Measurements from ENCODE around the gene ZNF444. TPM values are rescaled to one million over a fixed set of nuclear protein-coding genes. Genes with fewer than 3 reads are reported as not detected.
"Not testable (repeated sequence)": the region's sequence is repeated elsewhere in the genome, so short reads cannot be mapped to it uniquely, and the experiment has no call there.

Gene ZNF444
- total RNA-seq, 1 donor from 2014 or later: 32.5 TPM

- ATAC-seq; intact Hi-C loops (cut with DNase I): not testable (repeated sequence)
Measured at GRCh38 chr19:56105831-56106396, 35.2 kb upstream of the ZNF444 start.

DNA sequence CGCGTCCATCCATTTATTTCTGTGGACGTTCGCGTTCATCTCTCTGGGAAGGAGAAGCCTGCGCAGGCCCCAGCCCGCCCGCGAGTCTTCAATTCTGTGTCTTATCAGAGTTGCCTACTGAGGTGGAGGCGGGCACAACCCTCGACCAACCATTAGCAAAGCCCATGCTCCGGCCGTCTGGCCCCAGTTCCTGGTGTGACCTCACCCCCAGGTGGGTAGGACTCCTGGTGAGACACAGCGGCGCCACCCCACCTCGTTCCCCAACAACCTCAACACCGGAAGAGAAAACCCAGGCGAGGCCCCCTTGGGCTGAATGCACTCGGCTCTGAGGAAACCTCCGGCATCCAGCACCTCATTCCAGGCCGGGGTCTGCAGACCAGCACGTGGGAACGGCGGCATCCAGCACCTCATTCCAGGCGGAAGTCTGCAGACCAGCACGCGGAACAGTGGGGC, 34.7 kb upstream of the ZNF444 start:
- ATAC-seq: no peak
- DNase-seq (ENCODE audit: low spot score): no peak
- intact Hi-C loops (cut with DNase I): no loop called here

More at GRCh38 chr19:56105831-56106396, 35.2 kb upstream of the ZNF444 start:
- not testable (repeated sequence) for DNase-seq (ENCODE audit: low spot score)

- DNase-seq (ENCODE audit: low spot score) (no peak), ATAC-seq (no peak)
- intact Hi-C loops (cut with DNase I): no loop called here
Measured at GRCh38 chr19:56106993-56107392, 34.1 kb upstream of the ZNF444 start.

- intact Hi-C loops (cut with DNase I): no loop called here
- DNase-seq (ENCODE audit: low spot score): no peak
- peak; percentile 2 for ATAC-seq
Measured at GRCh38 chr19:56107626-56108351, 33.3 kb upstream of the ZNF444 start.

DNA sequence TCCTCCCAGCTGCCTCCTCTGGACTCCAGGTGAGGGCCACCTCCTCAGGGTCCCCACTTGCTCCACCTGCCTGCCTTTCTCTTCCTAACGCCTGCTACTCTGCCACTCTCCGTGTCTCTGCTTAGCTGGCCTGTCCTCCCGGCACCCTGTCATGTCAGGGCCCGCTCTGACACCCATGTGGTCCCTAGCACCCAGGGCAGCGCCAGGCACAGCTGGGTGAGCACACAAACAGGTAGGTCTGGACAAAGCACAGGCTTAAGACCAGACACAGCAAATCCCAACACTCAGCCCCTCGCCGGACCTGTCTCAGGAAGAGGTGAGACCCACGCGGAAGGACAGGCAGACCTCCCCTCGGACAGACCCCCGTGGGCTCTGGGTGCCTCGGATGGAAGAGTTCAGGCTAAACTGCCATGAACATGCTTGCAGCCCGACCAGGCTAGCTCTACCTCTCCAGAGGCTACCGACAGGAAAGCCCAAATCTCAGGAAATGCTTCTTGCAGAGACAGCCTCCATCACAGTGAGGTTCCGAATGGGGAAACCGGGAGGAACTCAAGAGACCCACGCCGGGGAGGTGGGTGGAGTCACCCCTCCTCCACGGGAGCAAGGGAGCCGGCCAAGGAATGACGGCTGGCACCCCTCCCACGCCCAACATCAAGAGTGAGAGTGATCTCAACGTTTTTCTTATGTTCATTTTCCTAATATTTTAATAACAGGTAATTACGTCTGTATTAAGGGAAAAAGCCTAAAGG, 32.5 kb upstream of the ZNF444 start:
- DNase-seq (ENCODE audit: low spot score): no peak
- intact Hi-C loops (cut with DNase I): no loop called here
- ATAC-seq: peak; percentile 27

GRCh38 chr19:56109226-56109625, 31.9 kb upstream of the ZNF444 start:
- DNase-seq (ENCODE audit: low spot score): no peak
- no peak for ATAC-seq
- intact Hi-C loops (cut with DNase I): no loop called here

DNA sequence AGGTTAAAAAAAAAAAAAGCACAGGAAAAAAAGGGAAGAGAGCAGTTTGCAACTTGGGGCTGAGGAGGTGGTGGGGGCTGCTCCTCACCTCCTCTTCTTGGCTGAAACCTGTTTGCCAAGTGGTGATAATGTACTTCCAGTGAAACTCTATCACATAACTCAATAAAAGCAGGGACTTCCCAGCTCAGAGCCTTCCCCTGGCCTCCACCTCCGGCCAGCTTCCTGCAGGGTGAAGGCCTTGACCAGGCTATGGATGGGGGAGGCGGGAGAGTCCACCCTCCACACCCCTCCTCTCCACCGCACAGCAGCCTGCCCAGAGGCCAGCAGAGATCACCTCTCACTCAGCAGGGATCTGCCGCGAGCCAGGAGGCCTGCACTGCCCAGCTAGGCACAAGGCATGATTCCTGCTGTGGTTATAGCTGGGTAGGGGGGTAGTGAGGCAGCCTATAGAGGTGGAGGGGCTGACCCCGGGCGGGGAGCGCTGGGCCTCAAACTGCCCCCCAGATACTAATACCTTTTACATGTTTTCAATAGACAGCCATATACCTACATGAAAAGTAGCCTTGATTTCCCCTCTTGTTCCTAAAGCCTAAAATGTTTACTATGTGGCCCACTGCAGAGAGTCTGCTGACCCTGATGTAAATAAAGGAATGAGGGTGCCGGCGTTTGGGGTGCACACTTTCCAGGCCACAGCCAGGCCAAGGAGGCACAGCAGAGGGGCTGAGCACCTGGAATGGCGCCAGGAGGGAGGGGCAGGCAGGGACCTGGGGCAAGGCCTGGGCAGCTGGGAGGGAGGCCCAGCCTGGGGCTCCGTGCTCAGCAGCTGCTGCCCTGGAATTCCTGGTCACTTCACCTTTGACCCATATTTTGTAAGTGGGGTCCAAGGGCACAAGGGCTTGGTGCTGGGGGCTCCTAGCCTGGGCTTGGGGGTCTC, 30.3 kb upstream of the ZNF444 start:
- DNase-seq (ENCODE audit: low spot score) (no peak), ATAC-seq (peak; percentile 59)
- intact Hi-C loops (cut with DNase I): no loop called here

DNA sequence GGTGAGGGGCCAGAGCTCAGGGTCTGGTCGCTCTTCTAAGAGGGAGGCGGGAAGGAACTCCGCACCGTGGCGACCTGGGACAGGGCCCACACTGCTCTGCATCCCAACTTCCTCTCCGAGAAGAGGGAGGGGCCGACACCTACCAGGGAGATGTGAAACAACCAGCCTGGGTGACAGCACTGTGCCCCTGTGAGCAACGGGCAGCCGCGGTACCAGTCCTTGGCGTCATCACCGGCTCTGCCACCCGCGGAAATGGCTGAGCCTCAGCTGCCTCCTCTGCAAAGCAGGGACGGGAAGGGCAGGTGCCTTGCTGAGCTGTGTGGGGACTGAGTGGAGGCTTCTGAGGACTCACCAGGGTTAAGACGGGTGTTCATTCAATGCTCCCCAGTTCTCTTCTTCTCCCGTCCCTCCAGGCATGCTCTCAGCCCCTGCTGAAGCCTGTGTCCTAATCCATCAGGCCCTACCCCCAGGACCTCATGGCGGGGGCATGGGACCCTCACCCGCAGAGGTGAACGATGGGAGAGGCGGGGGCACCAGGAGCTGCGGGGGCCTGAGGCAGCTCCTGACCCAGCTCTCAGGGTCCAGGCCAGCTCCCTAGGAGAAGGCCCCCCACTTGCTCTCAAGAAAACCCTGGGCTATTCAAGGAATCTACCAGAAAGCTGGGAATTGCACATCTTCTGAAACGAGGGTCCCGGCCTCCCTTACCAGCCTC, 29.3 kb upstream of the ZNF444 start:
- intact Hi-C loops (cut with DNase I): no loop called here
- DNase-seq (ENCODE audit: low spot score): no peak
- peak; percentile 51 for ATAC-seq

DNA sequence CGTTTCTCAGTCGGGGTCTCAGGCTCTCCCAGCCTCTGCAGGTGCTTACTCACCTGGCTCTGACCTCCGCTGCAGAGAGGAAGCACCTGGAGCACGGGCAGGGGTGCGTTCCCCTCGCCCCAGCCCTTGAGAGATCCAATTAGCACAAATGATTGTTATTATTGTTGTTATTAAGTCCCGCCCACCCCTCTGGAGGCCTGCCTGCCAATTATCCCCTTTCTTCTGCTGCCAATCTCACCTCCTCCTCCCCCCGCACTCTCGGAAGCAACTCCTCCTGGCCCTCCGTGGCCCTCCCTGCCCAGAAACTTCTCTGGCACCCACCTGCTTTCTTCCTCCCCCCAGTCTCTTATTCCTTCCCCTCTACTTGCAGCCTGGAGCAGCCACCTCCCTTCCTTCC, 28.8 kb upstream of the ZNF444 start:
- DNase-seq (ENCODE audit: low spot score): no peak
- intact Hi-C loops (cut with DNase I): no loop called here
- no peak for ATAC-seq

DNA sequence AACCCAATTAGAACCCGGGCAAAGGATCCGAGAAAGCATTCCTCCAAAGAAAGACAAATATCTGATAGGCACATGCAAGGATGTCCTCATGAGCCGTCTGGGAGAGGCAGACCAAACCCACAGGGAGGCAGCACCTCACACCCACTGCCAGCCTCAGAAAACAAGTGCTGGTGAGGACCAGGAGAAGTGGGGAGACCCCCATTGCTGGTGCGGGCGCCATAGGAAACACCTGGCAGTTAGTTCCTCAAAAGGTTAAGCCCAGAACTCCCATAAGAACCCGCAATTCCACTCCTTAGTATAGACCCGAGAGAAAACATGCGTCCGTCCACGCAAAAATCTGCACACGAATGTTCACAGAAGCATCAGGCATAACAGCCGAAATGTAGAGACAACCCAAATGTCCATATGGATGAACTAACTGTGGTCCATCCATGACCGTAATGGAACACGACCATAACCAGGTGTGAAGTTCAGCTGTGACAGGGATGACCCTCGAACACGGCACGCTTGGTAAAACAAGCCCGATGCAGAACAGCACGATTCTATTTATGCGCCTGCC, 27.9 kb upstream of the ZNF444 start:
- ATAC-seq (no peak), DNase-seq (ENCODE audit: low spot score) (no peak)
- intact Hi-C loops (cut with DNase I): no loop called here

DNA sequence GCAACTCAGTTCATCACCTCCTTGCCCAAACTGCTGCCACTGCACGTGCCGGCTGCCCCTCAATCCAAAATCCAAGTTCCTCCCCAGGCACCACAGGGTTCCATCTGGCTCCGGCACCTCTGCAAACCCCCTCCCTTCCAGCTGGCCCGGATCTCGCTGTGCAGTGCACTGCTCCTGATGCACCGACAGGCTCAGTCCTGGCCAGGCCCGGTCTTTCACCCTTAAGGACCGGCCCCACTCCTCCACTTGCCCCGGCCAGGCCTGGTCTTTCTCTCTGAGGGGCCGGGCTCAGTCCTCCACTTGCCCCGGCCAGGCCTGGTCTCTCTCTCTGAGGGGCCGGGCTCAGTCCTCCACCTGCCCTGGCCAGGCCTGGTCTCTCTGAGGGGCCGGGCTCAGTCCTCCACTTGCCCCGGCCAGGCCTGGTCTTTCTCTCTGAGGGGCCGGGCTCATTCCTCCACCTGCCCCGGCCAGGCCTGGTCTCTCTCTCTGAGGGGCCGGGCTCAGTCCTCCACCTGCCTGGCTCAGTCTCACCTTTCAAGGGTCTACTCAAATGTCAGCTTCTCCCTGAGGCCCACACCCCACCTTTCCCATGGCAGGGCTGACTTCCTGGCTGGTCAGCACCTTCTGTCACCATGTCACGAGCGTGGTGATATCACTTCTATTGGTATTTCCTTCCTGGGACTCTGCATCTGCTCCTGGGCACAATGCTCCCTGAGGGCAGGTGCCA, 26.9 kb upstream of the ZNF444 start:
- ATAC-seq: no peak
- intact Hi-C loops (cut with DNase I): no loop called here
- no peak for DNase-seq (ENCODE audit: low spot score)

DNA sequence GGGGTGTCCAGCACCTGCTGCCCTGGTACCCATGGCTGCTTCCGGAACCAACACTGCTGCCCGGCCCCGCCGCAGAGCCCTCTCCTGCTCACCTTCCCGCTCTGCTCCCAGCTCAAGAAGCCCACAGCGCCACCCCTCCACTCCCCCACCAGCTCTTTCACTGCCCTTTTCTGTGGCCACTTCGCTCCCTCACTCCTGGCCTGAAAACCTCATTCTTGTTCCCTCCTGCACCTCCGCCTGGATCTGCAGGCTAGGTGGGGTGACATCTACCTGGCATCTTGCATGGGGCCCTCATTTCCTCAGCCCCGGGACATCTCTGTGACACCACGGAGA, 26.3 kb upstream of the ZNF444 start:
- intact Hi-C loops (cut with DNase I): no loop called here

GRCh38 chr19:56115490-56115889, 25.6 kb upstream of the ZNF444 start:
- DNase-seq (ENCODE audit: low spot score) (no peak), ATAC-seq (no peak)
- intact Hi-C loops (cut with DNase I): no loop called here

More for the DNA sequence above, 26.3 kb upstream of the ZNF444 start:
- no peak for ATAC-seq
- no peak for DNase-seq (ENCODE audit: low spot score)

GRCh38 chr19:56116606-56117005, 24.5 kb upstream of the ZNF444 start:
- ATAC-seq (no peak), DNase-seq (ENCODE audit: low spot score) (no peak)
- intact Hi-C loops (cut with DNase I): no loop called here

DNA sequence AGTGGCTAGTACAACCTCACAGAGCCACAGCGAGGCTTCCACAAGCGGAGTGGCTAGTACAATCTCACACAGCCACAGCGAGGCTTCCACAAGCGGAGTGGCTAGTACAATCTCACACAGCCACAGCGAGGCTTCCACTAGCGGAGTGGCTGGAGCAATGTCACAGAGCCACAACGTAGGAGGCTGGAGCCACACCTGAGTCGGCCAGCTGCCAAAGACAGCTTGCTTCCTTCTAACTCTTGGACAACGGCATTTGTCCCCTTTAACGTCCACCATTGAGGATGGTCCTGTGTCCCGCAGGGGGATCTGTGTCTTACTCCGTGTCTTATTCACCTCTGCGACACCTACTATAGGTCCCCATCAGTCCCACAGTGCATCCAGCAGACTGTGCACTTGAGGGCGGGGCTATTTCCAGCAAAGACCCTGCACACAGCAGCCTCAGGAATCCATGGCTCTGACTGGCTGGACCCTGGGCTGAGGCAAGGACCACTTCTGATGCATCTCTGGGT, 23.7 kb upstream of the ZNF444 start:
- ATAC-seq: no peak
- no peak for DNase-seq (ENCODE audit: low spot score)
- intact Hi-C loops (cut with DNase I): no loop called here

GRCh38 chr19:56117889-56118288, 23.2 kb upstream of the ZNF444 start:
- DNase-seq (ENCODE audit: low spot score) (no peak), ATAC-seq (no peak)
- intact Hi-C loops (cut with DNase I): no loop called here
